ENCODE data around the gene ANKRD33. TPM values are rescaled to one million over a fixed set of nuclear protein-coding genes. Genes with fewer than 3 reads are reported as not detected.

The ANKRD33 gene
- total and polyA plus RNA-seq, 2 of the 13 experiments (the other 11 are each of a cell fraction or from before 2014, with no cell fraction given) = 0.04 TPM; not detected in 1

DNA sequence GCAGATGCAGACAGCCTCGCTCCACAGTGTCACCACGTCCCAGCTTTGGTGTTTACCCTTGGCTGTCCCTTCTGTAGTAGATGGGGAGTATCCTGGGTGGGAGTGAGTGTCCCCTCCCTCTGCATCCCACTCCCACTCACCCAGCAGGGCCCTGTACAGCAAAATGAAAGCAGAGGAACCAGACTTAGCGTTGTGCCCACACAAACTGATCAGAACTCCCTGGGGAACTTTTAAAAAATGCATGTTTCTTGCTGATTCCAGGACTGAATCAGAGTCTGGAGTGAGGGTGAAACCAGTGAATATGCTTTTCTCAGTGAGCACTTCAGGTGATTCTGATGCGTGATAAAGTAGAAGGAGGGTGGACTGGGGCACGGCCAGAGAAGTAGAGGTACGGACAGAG is 22.3 kb downstream of the ANKRD33 start:
- intact Hi-C loops (cut with micrococcal nuclease; ENCODE audit: unreplicated experiment) = no loop called here
- H3K36me3 ChIP-seq (replicated peaks in 1 of 2; ENCODE audit: control insufficient read depth in 1 of 2, insufficient read depth in 2 of 2, low read length in 2 of 2) = no peaks in the 10 kb centered on the region
- H3K9me3 ChIP-seq (ENCODE audit: low read length) = no peaks in the 10 kb centered on the region
- H2AFZ ChIP-seq (ENCODE audit: low read length) = no peak overlapping the region
- DNase-seq (ENCODE audit: low spot score) (no peak), ATAC-seq (no peak), FAIRE-seq (no peak)
- no peak overlapping the region for H3K9ac ChIP-seq (ENCODE audit: insufficient read depth, low read depth, low read length)
- in situ Hi-C loops (cut with HindIII; ENCODE audit: extremely low pct_ligation_motif_present, low pct_unique_long_range_greater_than_20kb) = no loop called here
- CTCF ChIA-PET (ENCODE audit: low intra/inter-chr PET ratio, low total read pairs) = no interaction called here
- no peaks in the 10 kb centered on the region for H4K20me1 ChIP-seq (ENCODE audit: insufficient read depth, low read length)
- WGBS (ENCODE audit: low lambda C conversion rate) = 35% methylated on average over 6 of the region's 6 CpGs
- no peaks in the 10 kb centered on the region for H3K79me2 ChIP-seq (ENCODE audit: insufficient read depth, low read length)
- no TSS peak for BruUV-seq (replicated peaks)
- no peak overlapping the region for H3K27ac ChIP-seq (ENCODE audit: extremely low read length, insufficient read depth, low read length)
- H3K27me3 ChIP-seq (ENCODE audit: control insufficient read depth in 1 of 2, insufficient read depth in 2 of 2, low read length in 2 of 2) = peaks cover 4 to 56% of the 10 kb centered on the region in 2 experiments; a peak in 4 of 5 replicates
- TF ChIP-seq BRCA1 (CRISPR knock-in tag; IDR thresholded peaks at IDR 0.05) (no peak), ZNF24 (IDR thresholded peaks at IDR 0.05) (no peak), AHDC1 (CRISPR knock-in tag; IDR thresholded peaks at IDR 0.05; ENCODE audit: borderline replicate concordance) (no peak), ATF6 (CRISPR knock-in tag; conservative IDR thresholded peaks at IDR 0.05) (no peak), FLYWCH1 (CRISPR knock-in tag; IDR thresholded peaks at IDR 0.05) (no peak), ESRRA (CRISPR knock-in tag; IDR thresholded peaks at IDR 0.05; ENCODE audit: low read depth) (no peak), RFX5 (IDR thresholded peaks at IDR 0.05; ENCODE audit: low read depth, low read length) (no peak)
- POLR2A ChIA-PET = no interaction called here
- no peak overlapping the region for H3K4me3 ChIP-seq (replicated peaks in 1 of 3; ENCODE audit: insufficient read depth in 1 of 3, low read depth in 2 of 3, low read length in 3 of 3)
- H3K4me2 ChIP-seq (ENCODE audit: low read depth, low read length) = no peak overlapping the region
- H3K4me1 ChIP-seq (ENCODE audit: insufficient read depth, low read length) = 0 out of 2 replicates have a peak, but pooled peaks cover 9% of the 10 kb centered on the region
